Measurements from ENCODE around the gene SOX13. TPM values are rescaled to one million over a fixed set of nuclear protein-coding genes. Genes with fewer than 3 reads are reported as not detected.
"Not testable (repeated sequence)": the region's sequence is repeated elsewhere in the genome, so short reads cannot be mapped to it uniquely, and the experiment has no call there.

SOX13 gene
- total RNA-seq, 2 donors from 2014 or later = 1.9 to 3.9 TPM

DNA sequence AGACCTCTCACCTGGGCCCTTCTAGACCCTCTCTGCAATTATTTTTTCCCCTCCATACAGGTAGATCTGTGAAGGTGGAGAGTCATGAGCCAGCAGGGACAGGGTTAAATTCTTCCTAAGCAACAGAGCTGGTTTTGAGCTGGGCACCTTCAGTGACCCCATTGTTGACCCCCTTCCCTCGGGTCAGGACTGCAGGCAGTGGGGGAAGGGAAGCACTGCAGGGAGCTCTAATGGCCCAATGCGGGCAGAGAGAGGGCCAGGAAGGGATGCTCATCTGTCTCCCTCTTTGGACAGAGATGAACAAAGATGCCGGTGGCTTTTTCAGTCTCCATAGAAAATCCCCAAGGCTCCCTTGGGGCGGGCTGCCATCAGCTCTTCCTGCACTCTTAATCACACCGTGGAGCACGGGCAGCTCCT lies 21.4 kb downstream of the SOX13 start:
- DNase-seq = no peak
- Mint-ChIP-seq H3K4me1 (ENCODE audit: low read depth) (peaks cover 5% of the 10 kb centered on the region), H3K27me3 (ENCODE audit: low read depth) (no peaks in the 10 kb centered on the region), H3K36me3 (ENCODE audit: insufficient read depth in 2 of 2) (no peaks in the 10 kb centered on the region), H3K27ac (no peak overlapping the region), H3K4me3 (no peak overlapping the region), H3K9me3 (no peaks in the 10 kb centered on the region)
- ATAC-seq (replicated peaks in 1 of 2) = no peak

DNA sequence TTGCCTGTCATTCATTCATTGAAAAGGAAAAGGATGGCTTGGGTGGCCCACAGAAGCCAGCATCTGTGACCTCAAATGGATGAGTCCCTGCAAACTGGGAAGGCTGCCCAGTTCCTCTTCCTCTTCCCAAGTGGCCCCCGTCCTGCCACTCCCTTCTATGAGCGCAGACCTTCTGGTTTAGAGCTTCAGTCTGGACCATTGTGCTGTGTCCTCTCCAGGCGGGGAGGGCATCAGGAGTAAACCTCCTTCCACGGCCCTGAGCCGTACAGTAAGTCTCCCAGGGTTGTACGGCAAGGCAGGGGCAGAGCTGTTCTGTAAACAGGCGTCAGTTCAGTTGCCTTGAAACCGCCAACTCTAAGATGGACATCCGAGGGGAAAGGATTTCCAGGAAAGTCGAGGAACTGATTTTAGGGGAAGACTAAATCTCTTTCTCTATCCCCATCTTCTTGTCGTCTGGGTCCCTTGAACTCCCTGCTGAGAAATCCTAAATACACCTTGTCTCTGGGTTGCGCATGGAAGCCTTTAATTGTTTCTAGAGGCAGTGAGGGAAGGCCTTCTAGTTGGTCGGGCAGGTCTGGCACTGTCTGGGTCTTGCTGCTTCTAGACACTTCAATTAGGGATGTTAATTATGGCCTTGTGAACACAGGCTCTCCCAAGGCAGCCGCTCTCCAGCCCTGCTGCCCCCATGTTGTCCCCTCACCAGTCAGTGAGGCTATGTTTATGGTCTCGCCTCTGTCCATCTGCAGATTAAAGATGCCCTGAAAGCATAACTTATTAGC lies 22.1 kb downstream of the SOX13 start:
- ATAC-seq (replicated peaks in 1 of 2) = no peak
- no peak overlapping the region for H3K4me3 Mint-ChIP-seq

DNA sequence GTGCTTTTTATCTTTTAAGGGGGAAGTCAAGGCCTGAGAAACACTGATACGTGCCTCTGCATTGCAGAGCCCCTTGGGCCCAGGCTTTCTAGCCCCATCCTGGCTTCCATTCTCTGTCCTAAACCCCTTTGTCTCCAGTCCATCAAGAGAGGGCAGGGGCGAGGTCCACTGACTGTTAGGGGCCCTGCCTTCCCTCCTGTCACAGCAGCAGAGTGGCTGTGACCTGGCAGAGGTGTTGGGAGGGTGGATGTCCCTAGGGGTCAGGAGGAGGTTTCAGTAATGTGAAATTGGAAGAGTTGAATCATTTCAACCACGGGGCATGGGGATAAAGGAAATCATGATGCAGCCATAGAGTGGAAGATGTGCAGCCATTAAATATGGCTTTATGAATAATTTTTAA lies 24.0 kb downstream of the SOX13 start:
- no peaks in the 10 kb centered on the region for H3K36me3 Mint-ChIP-seq (ENCODE audit: insufficient read depth in 2 of 2)
- no peak overlapping the region for H3K4me3 Mint-ChIP-seq
- peaks cover 7% of the 10 kb centered on the region for H3K4me1 Mint-ChIP-seq (ENCODE audit: low read depth)
- H3K9me3 Mint-ChIP-seq = no peaks in the 10 kb centered on the region
- DNase-seq (no peak), ATAC-seq (replicated peaks in 1 of 2) (no peak)
- no peaks in the 10 kb centered on the region for H3K27me3 Mint-ChIP-seq (ENCODE audit: low read depth)
- peak overlapping the region; percentile 36 for H3K27ac Mint-ChIP-seq

More for the DNA sequence above, 22.1 kb downstream of the SOX13 start:
- no peak for DNase-seq
- H3K27ac Mint-ChIP-seq = no peak overlapping the region
- no peaks in the 10 kb centered on the region for H3K27me3 Mint-ChIP-seq (ENCODE audit: low read depth)
- H3K36me3 Mint-ChIP-seq (ENCODE audit: insufficient read depth in 2 of 2) = no peaks in the 10 kb centered on the region
- no peaks in the 10 kb centered on the region for H3K9me3 Mint-ChIP-seq
- peaks cover 5% of the 10 kb centered on the region for H3K4me1 Mint-ChIP-seq (ENCODE audit: low read depth)

DNA sequence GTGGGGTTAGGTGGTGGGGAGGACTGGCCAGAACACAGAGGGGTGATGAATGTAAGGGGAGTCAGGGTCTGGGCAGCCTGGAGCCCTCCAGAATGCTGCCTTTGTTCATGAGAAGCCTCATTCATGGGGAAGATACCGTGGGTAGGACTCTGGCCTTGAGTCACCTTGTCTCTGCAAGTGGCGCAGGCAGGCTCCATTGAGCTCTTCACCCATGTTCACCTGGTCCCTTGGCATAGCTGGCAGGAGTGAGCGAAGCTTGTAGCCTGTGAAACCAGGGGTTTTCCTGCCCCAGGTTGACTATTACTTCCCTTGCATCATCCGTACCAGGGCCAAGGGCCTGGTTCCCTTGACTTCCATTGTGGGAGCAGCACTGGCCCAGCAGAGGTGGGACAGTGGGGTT lies 25.8 kb downstream of the SOX13 start:
- Mint-ChIP-seq H3K4me1 (ENCODE audit: low read depth) (peaks cover 25% of the 10 kb centered on the region), H3K27me3 (ENCODE audit: low read depth) (no peaks in the 10 kb centered on the region), H3K4me3 (no peak overlapping the region), H3K9me3 (no peaks in the 10 kb centered on the region), H3K36me3 (ENCODE audit: insufficient read depth in 2 of 2) (no peaks in the 10 kb centered on the region), H3K27ac (no peak overlapping the region)
- DNase-seq = no peak
- ATAC-seq (replicated peaks in 1 of 2) = peak; percentile 41 to 46

DNA sequence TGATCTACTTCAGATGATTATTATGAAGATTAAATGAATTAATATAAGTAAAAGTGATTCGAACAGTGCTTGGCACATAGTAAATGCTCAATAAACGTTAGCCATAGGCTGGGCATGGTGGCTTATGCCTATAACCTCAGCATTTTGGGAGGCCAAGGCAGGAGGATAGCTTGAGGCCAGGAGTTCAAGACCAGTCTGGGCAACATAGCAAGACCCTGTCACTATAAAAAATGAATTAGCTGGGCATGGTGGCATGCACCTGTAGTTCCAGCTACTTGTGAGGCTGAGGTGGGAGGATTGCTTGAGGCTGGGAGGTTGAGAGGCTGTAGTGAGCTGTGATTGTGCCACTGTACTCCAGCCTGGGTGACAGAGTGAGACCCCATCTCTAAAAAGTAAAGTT lies 26.8 kb downstream of the SOX13 start:
- not testable (repeated sequence) for ATAC-seq (replicated peaks in 1 of 2); DNase-seq; H3K36me3 Mint-ChIP-seq (ENCODE audit: insufficient read depth in 2 of 2)

DNA sequence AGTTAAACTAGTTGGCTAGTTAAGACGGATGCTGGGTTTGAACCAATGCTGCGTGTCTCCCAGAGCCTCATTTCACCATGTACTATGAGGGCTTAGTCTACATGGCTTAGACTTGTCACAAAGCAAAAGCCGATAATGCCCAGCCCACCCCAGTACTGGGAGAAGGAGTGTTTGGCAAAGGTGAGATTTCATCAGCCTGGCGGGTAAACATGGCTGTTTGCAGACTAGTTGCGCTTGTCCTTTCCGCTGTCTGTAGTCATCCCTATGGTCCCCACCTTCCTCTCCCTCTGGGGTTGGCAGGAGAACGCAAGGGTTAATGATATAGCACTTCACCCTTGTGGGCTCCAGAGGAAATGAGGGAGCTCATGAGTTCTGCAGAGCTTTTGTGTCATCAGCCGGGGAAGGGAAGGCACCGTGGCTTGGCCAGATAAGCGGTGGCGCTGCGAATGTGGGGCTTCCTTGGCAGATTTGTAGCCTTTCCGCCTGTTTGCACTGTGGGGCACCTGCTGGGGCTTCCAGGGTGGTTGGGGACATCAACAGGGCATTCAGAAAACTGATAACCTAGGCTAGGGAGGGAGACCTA lies 29.2 kb downstream of the SOX13 start:
- Mint-ChIP-seq H3K27ac (peak overlapping the region; percentile 92), H3K4me1 (ENCODE audit: low read depth) (peaks cover 40% of the 10 kb centered on the region), H3K9me3 (no peaks in the 10 kb centered on the region), H3K36me3 (ENCODE audit: insufficient read depth in 2 of 2) (no peaks in the 10 kb centered on the region), H3K4me3 (peak overlapping the region; percentile 72 to 81), H3K27me3 (ENCODE audit: low read depth) (peaks cover 16% of the 10 kb centered on the region)
- DNase-seq = peak; percentile 12 to 35
- ATAC-seq (replicated peaks in 1 of 2) = peak in 1 of 2 donors; percentile 18

More for the DNA sequence above, 26.8 kb downstream of the SOX13 start:
- not testable (repeated sequence) for H3K27ac Mint-ChIP-seq; H3K27me3 Mint-ChIP-seq (ENCODE audit: low read depth); H3K9me3 Mint-ChIP-seq; H3K4me3 Mint-ChIP-seq
- H3K4me1 Mint-ChIP-seq (ENCODE audit: low read depth) = peaks cover 35% of the 10 kb centered on the region

DNA sequence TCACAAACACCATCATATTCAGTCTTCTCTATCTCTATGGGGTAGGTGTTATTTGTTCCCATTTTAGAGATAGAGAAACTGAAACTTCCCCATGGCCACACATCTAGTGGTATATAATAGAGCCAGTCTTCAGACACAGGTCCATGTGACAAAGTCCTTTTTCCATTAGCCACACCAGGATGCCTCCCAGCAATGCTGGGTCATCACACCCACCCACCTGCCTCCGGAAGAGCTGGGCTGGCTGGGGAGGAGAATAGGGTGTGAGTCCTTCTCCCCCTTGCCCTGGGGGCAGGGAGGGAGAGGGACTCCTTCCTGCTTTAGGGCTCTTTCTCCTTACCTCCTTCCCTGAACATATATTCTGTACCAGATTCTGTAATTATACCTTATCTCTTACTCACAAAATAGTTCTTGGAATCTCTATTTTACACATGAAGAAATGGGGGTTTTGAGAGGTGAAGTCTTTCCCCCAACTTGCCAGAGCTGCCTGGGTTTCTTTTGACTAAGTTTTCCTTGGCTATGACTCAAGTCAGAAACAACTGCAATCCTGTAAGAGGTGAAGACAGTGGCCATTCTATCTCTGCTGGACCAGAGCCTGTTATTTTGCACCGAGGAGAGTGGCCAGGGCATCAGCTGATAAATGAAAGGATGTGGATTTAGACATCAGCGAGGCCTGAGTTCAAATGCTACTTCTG lies 30.0 kb downstream of the SOX13 start:
- peaks cover 40% of the 10 kb centered on the region for H3K4me1 Mint-ChIP-seq (ENCODE audit: low read depth)
- peak overlapping the region; percentile 72 to 81 for H3K4me3 Mint-ChIP-seq
- DNase-seq = no peak

DNA sequence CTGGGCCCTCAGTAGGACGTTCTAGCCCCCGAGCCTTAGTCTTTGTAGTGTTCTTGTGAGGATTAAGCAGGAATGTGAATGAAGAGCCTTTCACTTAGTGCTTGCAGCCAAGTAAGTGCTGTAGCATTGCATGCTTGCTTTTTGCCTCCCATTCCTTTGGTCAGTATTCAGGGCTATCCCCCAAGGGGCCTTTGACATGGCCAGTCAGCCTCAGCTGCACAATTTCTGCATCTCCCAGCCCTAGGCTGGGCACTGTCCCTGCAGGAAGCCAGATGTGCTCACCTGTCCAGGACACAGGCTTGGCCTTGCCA lies 30.5 kb downstream of the SOX13 start:
- Mint-ChIP-seq H3K27ac (peak overlapping the region; percentile 92), H3K27me3 (ENCODE audit: low read depth) (peaks cover 16% of the 10 kb centered on the region), H3K4me3 (peak overlapping the region; percentile 72 to 81), H3K36me3 (ENCODE audit: insufficient read depth in 2 of 2) (no peaks in the 10 kb centered on the region), H3K9me3 (no peaks in the 10 kb centered on the region), H3K4me1 (ENCODE audit: low read depth) (peaks cover 40% of the 10 kb centered on the region)
- ATAC-seq (replicated peaks in 1 of 2) (no peak), DNase-seq (no peak)

More for the DNA sequence above, 30.0 kb downstream of the SOX13 start:
- peak; percentile 21 to 42 for ATAC-seq (replicated peaks in 1 of 2)
- H3K27me3 Mint-ChIP-seq (ENCODE audit: low read depth) = peaks cover 16% of the 10 kb centered on the region
- no peaks in the 10 kb centered on the region for H3K36me3 Mint-ChIP-seq (ENCODE audit: insufficient read depth in 2 of 2)
- H3K9me3 Mint-ChIP-seq = no peaks in the 10 kb centered on the region
- peak overlapping the region; percentile 92 for H3K27ac Mint-ChIP-seq

DNA sequence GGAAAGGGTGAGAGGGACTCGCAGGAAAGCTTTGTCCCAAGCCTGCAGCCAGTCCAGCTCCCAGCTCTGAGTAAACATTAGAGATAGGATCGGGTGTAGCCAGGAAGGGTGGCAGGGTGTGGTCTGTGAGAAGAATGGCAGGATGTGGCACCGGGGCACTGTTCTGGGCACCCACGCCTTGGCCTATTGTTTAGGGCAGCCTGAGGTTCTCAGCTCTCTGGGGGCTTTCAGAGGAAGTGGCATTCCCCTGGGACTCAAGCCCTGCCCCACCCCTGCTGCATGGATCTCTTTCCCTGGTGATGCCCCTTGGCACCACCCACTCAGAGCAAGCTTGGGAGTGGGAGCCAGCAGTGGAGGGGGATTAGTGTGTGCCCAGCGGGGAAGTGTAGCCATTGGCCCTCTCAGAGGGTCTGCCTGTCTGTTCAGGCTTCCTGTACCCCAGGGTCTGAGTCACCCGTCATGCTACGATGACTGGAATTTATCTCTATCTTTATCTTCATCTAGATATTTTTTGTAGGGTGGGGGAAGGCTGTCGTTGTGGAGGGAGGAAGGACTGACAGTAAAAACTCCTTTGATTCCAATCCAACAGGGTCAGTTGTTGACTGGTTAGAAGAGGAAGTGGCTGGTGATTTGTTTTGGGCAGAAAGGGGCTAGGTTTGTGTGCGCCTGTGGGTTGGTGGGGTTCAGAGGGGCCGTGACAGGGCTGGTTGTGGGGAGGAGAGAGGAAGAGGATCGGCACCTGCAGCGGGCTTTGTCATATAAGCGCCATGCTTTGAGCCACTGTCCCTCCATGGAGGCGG lies 31.6 kb downstream of the SOX13 start:
- peak overlapping the region; percentile 81 for H3K27ac Mint-ChIP-seq
- peaks cover 16% of the 10 kb centered on the region for H3K27me3 Mint-ChIP-seq (ENCODE audit: low read depth)
- no peaks in the 10 kb centered on the region for H3K9me3 Mint-ChIP-seq
- no peaks in the 10 kb centered on the region for H3K36me3 Mint-ChIP-seq (ENCODE audit: insufficient read depth in 2 of 2)
- H3K4me1 Mint-ChIP-seq (ENCODE audit: low read depth) = peaks cover 34% of the 10 kb centered on the region
- DNase-seq = peak; percentile 28 to 43
- peak overlapping the region; percentile 50 to 74 for H3K4me3 Mint-ChIP-seq
- ATAC-seq (replicated peaks in 1 of 2) = peak; percentile 70 to 71

DNA sequence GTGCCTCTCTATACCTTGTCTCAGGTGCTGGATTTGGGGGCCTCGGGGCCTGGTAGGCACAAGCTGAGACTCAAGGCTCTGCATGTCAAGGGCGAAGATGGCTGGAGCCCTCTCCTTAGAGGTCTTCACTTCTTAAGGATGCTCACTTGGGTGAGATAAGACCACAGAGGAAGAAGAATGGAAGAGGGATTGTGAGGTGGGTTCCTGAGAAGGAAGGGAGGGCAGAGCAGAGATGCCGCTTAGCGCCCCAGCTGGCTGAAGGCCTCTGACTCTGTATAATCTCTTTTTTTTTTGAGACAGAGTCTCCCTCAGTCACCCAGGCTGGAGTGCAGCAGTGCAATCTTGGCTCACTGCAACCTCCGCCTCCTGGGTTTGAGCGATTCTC lies 32.2 kb downstream of the SOX13 start:
- H3K4me1 Mint-ChIP-seq (ENCODE audit: low read depth) = peaks cover 34% of the 10 kb centered on the region
- H3K9me3 Mint-ChIP-seq = no peaks in the 10 kb centered on the region
- H3K4me3 Mint-ChIP-seq = peak overlapping the region; percentile 50 to 74
- DNase-seq (no peak), ATAC-seq (replicated peaks in 1 of 2) (no peak)
- peaks cover 16% of the 10 kb centered on the region for H3K27me3 Mint-ChIP-seq (ENCODE audit: low read depth)
- peak overlapping the region; percentile 81 for H3K27ac Mint-ChIP-seq
- no peaks in the 10 kb centered on the region for H3K36me3 Mint-ChIP-seq (ENCODE audit: insufficient read depth in 2 of 2)

DNA sequence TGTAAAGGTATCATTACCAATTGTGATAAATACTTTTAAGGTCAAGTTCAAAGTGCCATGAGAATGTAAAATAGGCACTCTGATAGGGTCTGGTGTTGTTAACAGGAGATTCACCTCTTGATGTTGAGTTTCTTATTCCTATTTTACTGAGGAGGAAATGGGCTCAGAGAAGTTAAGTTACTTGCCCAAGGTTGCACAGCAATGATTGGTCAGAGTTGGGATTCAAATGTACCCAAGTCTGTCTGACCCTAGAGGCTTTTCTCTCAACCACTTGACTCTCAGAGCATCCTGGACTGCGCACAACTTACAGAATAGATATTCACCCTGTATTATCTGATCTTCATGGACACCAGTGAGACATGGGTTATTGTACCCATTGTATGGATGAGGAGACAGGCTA lies 33.9 kb downstream of the SOX13 start:
- DNase-seq (no peak), ATAC-seq (replicated peaks in 1 of 2) (no peak)
- H3K4me3 Mint-ChIP-seq = no peak overlapping the region
- H3K9me3 Mint-ChIP-seq = no peaks in the 10 kb centered on the region
- peaks cover 34% of the 10 kb centered on the region for H3K4me1 Mint-ChIP-seq (ENCODE audit: low read depth)
- peaks cover 16% of the 10 kb centered on the region for H3K27me3 Mint-ChIP-seq (ENCODE audit: low read depth)
- no peak overlapping the region for H3K27ac Mint-ChIP-seq
- no peaks in the 10 kb centered on the region for H3K36me3 Mint-ChIP-seq (ENCODE audit: insufficient read depth in 2 of 2)

DNA sequence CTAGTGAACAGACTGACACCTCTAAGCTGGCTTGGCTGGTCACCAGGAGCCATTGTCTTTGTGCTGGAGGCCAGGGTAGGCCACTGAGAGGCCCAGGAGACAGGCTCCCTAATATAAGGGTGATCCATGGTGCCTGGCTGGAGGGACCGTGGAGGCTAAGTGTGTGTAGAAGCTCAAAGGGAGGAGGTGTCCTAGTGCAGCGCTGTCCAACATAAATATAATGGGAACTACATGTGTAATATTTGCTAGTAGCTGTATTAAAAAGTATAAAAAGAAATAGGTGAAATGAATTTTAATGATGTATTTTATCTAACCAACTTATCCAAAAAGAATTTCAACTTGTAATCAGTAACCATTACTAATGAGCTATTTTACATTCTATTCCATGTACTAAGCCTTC lies 35.0 kb downstream of the SOX13 start:
- Mint-ChIP-seq H3K4me3 (no peak overlapping the region), H3K9me3 (no peaks in the 10 kb centered on the region), H3K4me1 (ENCODE audit: low read depth) (peaks cover 23% of the 10 kb centered on the region), H3K36me3 (ENCODE audit: insufficient read depth in 2 of 2) (no peaks in the 10 kb centered on the region), H3K27me3 (ENCODE audit: low read depth) (peaks cover 16% of the 10 kb centered on the region), H3K27ac (no peak overlapping the region)
- ATAC-seq (replicated peaks in 1 of 2) (no peak), DNase-seq (no peak)
